ENCODE measurements around the gene PHAF1.

The PHAF1 gene

DNA sequence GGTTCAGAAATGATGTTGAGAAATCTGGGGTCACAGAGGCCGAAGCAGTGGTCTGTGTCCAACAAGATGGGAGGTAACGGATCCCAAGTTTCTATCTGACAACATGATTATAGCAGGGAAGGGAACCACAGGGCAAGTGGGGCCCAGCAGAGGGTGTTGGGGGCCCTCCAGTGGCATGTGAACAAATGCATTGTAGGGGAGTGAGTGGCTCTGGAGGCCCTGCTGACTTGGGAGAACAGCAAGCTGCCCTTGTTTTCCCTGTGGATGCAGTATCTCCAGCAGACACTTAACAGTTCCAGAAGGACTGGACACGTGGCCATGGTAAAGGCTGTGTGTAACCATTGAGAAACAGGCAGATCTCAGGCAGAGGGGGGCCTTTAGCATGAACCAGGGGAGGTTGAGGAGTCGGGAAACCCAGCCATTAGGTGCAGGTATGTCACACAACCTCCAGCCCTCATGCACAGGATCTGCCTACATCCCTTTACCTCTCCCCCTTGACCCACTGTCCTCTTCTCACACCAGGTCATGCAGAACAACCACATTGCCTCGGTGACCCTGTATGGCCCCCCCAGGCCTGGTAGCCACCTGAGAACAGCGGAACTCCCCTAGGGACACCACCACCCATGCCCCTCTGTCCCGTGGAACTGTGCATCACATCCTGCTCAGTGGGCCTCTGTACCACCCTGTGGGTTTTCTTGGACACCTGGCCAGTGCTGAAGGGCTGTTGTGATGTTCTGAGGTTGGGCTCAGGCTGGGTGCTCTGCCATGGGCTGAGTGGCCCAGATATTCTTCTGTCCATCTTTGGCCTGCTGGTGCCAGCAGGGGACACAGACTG, 37.0 kb downstream of the PHAF1 start:
- no peak for DNase-seq (ENCODE audit: low read depth, low spot score)

GRCh38 chr16:67147437-67148140, 37.8 kb downstream of the PHAF1 start:
- DNase-seq (ENCODE audit: low read depth, low spot score), result no peak

- no peak for DNase-seq (ENCODE audit: low read depth, low spot score)
Measured at GRCh38 chr16:67148221-67148620, 38.5 kb downstream of the PHAF1 start.

DNA sequence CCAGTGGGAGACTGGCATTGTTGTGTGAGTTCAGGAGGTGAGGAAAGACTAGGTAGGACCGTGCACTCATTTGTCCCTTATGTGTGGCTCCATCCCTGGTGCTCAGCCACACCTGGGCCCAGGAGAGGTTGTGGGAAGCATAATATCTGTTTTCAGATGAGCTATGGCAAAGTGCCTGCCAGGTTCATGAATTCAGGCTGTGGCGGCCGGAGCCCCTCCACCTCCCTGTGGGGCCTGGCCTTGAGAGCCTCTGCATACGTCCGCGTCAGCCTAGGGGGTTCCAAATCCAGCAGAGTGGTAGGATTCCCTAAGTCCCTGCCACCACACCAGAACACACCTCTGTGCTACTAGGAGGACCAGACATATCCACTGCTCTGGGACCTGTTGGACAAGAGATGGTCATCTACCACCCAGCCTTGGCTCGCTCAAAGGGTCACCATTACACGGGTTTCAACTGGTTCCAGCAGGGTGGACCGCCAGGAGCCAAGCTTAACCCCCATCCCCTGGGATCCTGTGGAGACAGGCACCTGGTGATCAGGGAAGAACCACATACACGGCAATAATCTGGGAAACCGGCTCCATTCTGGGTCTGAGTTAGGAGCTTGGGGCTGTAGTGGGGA, 39.0 kb downstream of the PHAF1 start:
- no peak for DNase-seq (ENCODE audit: low read depth, low spot score)

GRCh38 chr16:67149276-67150046, 39.7 kb downstream of the PHAF1 start:
- no peak for DNase-seq (ENCODE audit: low read depth, low spot score)

GRCh38 chr16:67150047-67150832, 40.5 kb downstream of the PHAF1 start:
- no peak for DNase-seq (ENCODE audit: low read depth, low spot score)

DNA sequence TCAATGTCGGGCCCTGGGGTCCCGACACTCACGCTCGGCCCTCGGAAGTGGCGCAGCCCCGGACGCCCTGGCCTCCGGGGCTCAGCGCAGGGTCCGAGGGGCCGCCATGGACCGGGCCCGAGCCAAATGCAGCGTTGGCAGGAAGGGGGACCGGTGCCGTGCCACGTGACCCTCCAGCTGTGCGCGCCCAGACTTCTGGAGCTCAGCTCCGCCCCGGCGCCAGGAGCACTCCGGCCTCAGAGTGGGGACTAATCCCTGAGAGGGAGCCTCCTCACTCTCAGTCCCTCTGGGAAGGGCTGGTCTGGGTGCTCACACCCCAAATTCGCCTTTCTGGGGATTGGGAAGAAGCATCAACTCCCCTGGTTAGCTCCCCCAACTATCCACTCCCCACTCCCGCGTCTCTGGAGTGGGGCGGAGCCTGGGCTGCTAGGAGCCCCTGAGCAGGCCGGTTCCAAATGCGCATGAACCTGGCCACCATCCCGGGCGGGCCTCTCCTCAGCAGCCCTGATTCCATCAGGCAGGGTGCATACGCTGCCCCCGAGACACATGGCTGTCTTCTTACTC, 41.2 kb downstream of the PHAF1 start, which contains the start of gene B3GNT9:
Gene B3GNT9 (minus strand): TSS at position 166 of the 564 bp plus-strand sequence. CDS start 513 bp downstream, outside the sequence.
- no peak for DNase-seq (ENCODE audit: low read depth, low spot score)

DNA sequence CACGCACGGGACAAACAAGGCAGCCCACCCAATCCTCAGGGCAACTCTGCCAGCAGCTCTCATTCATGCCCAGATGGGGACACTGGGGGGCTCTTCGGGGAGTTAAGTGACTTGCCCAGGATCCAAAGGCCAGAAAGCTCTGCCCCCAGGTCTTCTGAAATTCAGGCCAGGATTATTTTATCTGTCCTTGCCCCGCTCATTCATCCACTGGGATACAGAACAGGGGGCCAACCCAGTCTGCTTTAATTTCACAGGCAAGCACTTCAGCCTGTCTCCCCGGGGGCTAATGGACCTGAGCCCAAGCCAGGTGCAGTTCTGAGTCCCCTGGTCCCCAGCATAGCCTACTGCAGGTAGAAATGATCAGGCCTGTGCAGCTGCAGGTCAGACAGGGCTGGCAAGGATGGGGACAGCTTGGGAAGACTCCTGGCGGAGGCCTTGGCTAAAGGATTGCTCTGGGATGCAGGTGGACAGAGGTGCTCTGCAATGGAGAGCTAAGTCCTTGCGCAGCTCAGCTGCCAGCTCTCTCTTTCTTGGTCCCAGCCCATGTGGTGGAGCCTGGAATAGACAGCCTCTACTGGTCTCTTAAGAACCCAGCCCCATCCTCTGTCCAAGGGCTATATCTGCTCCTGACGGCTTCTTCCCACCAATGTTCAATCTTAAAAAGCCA, 41.8 kb downstream of the PHAF1 start:
- DNase-seq (ENCODE audit: low read depth, low spot score), result no peak

DNA sequence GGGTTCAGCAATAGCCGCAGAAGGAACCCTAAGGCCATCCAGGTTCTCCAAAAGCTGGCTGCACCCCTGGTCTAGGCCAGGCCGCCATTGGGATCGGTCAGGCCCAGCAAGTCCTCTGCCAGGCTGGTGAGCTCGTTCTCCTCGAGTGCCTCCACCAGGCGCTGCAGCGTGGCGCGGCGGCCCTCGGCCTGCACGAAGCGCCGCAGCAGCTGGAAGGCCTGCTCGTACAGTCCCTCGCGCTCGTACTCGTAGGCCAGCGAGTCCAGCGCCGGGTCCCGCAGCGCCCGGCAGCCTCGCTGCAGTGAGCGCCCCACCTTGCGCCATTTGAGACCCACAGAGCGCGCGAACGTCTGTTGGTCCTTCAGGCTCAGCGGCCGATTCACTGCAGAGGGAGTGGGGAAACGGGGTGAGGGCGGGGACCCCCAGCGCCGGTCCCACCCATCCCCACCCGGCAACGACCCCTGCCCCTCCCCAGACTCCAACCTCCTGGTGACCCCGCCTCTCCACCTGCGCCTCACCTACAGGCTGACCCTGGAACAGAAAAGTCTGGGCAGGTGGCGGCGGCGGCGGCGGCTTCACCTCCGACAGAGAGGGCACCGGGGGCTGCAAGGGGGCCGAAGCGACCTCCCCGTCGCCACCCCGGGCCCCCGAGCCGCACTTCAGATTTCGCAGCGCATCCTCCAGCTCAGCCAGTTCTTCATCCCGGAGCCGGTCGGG, 45.0 kb downstream of the PHAF1 start:
- no peak for DNase-seq (ENCODE audit: low read depth, low spot score)

- DNase-seq (ENCODE audit: low read depth, low spot score), result no peak
Measured at GRCh38 chr16:67155295-67156142, 45.8 kb downstream of the PHAF1 start.

GRCh38 chr16:67156143-67156844, 46.6 kb downstream of the PHAF1 start:
- no peak for DNase-seq (ENCODE audit: low read depth, low spot score)

DNA sequence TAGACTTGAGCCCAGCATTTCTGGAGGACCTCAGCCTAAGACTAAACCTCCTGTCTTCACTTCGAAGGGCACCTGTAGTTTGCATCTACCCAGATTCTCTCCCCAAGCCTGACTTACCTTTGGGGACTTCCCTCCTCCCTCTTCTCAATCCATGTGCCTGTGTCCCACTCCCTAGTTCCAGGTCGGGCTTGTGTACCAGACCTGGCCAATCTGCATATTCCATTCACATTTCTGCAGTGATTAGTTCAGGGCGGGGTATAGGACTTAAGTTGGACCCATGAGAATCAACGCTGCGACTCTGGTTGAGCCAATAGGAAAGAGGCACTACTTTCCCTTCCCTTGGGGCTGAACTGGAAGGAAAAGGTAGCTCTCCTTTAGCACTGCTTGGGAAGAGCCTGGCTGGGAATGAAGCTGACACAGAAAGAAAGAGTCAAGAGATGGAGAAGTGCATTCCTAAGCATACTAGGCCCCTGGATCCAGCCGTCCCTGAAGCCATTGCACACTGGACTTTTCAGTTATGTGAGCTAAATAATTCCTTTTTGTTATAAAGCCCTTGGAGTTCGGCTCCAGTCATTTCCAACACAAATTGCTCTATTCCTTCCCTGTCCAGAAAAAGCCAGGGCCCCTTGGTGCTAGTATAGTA, 47.5 kb downstream of the PHAF1 start:
- no peak for DNase-seq (ENCODE audit: low read depth, low spot score)

DNA sequence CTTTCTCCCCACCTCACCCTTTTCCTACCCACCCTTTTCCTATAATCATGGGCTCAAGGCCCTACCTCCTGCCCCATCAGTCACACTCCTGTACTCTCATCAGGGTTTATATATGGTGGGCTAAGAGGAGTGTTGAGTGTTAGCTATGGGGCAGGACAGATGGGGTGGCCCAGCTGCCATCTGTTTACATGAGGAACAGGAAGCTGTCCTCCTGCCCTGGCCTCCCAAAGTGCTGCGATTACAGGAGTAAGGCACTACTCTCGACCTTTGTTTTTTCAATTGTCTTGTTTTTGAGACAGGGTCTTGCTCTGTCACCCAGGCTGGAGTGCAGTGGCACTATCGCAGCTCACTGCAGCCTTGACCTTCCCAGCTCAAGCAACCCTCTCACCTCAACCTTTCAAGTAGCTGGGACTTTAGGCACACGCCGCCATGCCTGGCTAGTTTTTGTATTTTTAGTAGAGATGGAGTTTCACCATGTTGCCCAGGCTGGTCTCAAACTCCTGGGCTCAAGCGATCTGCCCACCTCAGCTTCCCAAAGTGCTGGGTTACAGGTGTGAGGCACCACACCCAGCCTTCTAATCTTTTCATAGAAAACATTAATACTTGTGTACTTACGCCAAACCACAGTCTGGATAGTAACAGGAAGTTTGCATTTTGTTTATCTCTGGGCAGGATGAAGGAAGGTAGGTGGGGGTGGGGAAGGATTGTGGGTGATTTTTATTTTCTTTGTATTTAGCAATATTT, 48.3 kb downstream of the PHAF1 start:
- DNase-seq (ENCODE audit: low read depth, low spot score), result no peak

DNA sequence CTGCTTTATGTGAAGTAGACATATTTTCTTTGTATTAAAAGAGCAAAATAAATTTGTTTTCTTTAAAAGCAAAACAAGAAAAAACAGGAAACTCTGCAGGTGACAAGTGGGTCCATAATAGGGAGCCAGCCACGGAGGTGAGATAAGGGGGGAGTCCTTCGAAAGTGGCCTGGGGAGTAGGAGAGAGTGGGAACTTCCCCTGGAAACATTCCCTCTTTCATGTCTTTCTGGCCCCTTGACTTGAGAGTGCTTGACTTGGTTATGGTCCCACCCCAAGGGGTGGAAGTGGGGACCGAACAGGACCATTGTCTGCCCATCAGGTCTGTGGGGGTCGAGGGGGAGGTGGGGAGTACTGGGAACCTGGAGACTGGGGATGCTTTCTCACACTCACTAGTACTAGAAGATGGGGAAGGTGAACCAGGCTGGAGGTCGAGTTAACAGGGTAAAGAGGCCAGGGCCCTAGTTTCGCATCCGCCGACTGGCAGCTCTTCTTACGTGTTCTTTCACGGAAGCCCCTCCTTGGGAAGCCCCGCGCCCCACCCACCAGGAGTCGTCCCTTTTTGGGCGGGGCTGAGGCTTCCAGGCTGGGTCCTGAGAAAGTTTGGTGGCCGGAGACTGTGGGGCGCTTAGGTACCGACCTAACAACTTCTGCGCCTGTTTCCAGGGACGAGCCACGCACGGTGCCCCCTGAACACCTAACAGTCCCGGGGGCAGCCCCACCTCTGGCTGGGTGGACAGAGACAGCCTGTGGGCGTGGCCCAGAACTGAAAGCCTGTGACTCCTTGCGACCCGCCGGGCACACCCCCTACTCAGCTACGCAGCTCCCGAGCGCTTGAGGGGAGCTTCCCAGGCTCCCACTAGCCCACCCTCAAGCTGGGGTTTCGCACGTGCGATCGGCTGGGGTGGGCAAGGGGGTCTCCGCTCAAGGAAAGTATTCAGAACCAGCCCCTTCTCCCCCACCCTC, 49.2 kb downstream of the PHAF1 start:
- DNase-seq (ENCODE audit: low read depth, low spot score), result no peak

DNA sequence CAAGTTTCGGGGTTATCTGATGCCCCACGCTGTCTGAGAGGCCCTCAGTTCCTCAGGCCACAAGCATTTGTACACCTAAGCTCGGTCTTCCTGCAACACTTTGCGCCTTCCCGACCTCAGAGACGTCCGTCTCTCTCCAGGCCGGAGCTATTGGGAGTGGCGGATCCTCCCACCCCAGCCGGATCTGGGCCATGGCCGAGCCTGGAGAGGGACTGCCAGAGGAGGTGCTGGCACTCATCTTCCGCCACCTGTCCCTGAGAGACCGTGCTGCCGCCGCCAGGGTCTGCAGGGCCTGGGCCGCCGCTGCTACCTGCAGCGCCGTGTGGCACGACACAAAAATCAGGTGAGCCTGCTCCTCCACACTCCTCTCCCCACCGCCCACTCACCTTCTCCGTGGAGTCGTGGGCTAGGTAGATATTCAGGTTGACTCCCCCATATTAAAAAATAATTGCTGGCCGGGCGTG, 51.9 kb downstream of the PHAF1 start:
- no peak for DNase-seq (ENCODE audit: low read depth, low spot score)
